Activated CD8-positive, alpha-beta memory T cell treated with anti-CD3 and anti-CD28 coated beads for 1 hour (primary cell): ENCODE results near the gene WASHC2C.
A peak's percentile ranks its signal among the peaks of the same experiment; 100 is the strongest.
"Not testable (repeated sequence)": the region's sequence is repeated elsewhere in the genome, so short reads cannot be mapped to it uniquely, and the experiment has no call there.

Experiments used
- DNase-seq, 2 donors: peaks; one replicate each; pipeline ENCODE4 v3.0.0-alpha.2; 2020; ENCODE audit warnings: low read depth in 1 of 2; ENCODE audit errors: extremely low read depth in 1 of 2

WASHC2C gene

GRCh38 chr10:45726703-45727420 lies at the start of gene WASHC2C:
WASHC2C (plus strand) TSS chr10:45727266; CDS start chr10:45727318, 52 bp downstream.
- peak; percentile 81 to 93 for DNase-seq

- not testable (repeated sequence) for DNase-seq
These were observed 48.6 kb upstream of the WASHC2C start for GRCh38 chr10:45678467-45678866.

- not testable (repeated sequence) for DNase-seq
These were observed 16.8 kb upstream of the WASHC2C start for GRCh38 chr10:45710200-45710796.

DNA sequence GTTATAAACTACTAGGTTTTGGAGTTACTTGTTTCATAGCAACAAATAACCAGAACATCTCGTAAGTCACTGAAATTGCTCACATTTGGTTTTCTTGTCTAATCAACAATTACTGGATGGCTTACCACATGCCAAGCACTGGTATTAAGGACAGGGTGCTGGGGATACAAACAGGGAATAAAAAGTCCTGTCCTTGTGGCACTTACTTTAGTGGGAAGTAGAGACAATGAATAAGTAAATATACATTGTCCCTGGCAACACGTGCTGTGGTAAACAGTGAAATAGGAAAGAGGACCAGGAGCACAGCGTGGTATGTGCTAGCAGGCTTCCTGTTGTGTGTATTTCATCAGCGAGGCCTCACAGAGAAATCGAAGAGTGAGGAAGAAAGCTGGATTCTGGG lies 15.8 kb upstream of the WASHC2C start:
- not testable (repeated sequence) for DNase-seq

GRCh38 chr10:45717053-45717452 lies 10.0 kb upstream of the WASHC2C start:
- not testable (repeated sequence) for DNase-seq

DNA sequence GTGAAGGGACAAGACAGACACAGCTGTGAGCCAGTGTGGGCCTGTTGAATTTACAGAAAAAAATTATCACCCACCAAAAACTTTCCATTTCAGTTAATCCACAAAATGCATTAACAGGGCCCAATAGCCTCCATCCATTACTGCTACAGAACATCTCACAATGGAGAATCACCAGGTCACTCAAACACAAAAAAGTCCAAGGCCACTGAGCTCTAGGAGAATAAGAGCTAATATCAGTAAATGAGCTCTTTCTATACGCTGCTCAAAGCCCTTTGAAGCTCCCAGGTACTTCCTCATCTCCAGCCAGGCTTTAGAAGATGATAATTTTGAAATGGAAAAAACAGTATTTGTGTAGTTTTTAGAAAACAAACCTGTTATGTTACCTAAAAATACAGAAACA lies 9.4 kb upstream of the WASHC2C start:
- not testable (repeated sequence) for DNase-seq

- not testable (repeated sequence) for DNase-seq
These were observed 5.6 kb upstream of the WASHC2C start for GRCh38 chr10:45721503-45721902.

DNA sequence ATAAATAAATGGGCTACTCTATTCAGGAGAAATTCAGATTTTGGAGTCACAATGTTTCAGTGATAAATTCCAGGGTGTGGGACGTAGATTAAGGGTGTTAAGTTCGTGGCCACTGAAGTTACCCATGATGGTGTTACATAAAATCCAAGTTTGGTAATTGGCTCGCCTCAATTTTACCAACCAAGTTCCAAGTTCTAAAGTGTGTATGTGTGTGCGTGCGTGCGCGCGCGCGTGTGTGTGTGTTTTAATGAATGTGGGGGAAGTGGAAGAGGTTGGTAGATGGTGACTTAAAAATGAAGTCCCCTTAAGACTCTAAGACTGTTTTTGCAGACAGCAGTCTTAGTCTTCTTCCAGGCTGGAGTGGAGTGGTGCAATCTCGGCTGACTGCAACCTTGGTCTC lies 3.2 kb upstream of the WASHC2C start:
- not testable (repeated sequence) for DNase-seq

- not testable (repeated sequence) for DNase-seq
These were observed 427 bp downstream of the WASHC2C start for GRCh38 chr10:45727421-45727965.

- not testable (repeated sequence) for DNase-seq
These were observed 7.4 kb downstream of the WASHC2C start for GRCh38 chr10:45734449-45734848.

DNA sequence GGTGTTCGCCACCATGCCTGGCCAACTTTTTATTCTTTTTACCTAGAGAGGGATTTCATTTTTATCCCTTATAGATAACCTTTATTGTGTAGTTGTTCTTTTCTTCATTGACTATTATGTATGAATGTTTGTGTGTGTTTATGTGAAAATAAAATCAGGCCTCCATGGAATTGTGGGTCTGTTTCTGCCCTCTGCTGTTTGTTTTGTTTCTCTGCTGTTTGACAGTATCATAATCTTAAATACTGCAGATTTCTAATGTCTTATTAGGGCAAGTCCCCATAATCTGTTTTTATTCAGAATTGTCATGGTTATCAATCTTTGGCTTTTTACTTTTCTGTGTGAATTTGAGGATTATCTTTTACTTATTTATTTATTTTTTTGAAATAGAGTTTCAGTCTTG lies 7.8 kb downstream of the WASHC2C start:
- DNase-seq, result not testable (repeated sequence)

DNA sequence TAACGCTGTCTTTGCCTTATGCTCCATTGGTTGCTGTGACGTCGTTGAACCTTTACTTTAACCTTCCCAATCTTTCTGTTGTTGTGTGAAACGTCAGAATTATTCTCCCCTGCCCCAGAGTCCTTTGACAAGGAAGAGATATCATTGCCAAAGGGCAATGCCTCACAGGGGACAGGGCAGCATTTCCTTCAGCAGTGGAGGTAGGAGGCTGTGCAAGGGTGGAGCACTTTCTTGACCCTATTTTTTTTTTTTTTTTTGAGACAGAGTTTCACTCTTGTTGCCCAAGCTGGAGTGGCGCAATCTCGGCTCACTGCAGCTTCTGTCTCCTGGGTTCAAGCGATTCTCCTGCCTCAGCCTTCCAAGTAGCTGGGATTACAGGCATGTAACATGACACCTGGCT lies 14.5 kb downstream of the WASHC2C start:
- not testable (repeated sequence) for DNase-seq

GRCh38 chr10:45742014-45742413 lies 14.9 kb downstream of the WASHC2C start:
- DNase-seq, result not testable (repeated sequence)

DNA sequence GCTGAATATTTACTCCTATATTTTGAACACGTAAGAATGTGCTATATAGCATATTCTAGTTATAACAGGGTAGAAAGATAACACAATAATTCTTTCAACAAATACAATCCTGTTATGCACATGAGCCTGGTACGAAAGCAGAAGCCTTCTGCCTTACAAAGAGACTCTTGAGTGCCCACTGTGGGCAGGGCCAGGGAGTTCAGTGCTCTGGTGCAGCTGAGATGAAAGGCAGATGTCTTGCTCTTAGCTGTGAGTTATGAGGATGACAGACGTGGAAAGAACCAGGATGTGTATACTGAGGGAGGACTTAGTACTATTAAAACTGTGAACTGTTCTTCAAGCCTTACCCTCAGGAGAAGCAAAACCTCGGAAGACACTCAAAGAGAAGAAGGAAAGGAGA lies 24.1 kb downstream of the WASHC2C start:
- not testable (repeated sequence) for DNase-seq

GRCh38 chr10:45752210-45752609 lies 25.1 kb downstream of the WASHC2C start:
- DNase-seq, result not testable (repeated sequence)

DNA sequence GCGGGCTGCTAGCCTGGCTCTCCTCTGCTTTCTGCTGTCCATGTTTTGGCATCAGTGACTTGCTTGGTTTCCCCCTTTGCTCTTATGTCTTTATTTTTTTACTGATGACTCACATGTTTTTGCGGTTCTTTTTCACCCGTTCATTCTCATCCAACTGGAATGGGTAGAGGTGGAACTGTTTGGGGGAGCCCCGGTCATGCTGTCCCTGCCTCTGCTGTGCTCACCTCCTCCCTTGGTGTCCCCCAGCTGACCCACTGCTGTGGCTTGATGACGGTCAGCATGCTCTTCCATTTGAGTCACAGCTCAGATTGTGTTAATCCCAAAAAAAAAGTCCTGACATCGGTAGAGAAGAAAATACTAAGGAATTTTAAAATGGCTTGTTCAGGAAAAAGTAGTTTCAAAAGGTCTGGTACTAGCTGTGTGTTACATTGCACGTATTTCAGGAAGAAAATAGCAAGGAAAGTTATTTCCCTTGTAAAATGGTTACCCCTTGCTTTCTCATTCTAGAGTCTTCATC lies 27.0 kb downstream of the WASHC2C start:
- DNase-seq, result not testable (repeated sequence)

- DNase-seq, result not testable (repeated sequence)
These were observed 28.0 kb downstream of the WASHC2C start for GRCh38 chr10:45755083-45755482.

DNA sequence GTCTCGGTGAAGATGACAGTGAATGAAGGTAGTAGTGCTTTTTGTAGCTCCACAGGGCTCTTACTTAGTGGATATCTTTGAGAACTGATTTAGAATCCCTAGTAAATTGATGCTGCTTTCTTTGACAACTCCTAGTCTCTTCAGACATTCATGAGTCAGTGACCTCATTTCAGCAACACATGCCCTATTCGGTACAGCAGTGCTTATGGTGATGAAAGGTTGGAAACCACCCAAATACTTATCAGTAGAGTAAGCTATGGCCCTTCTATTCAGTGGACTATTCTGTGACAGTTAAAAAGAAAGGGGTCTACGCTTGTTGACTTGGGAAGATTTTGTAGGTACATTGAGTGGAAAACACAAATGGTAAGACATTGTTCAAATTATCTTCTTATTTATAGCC lies 29.0 kb downstream of the WASHC2C start:
- not testable (repeated sequence) for DNase-seq

GRCh38 chr10:45757661-45758396 lies 30.8 kb downstream of the WASHC2C start:
- not testable (repeated sequence) for DNase-seq

- DNase-seq, result not testable (repeated sequence)
These were observed 34.6 kb downstream of the WASHC2C start for GRCh38 chr10:45761622-45762021.

DNA sequence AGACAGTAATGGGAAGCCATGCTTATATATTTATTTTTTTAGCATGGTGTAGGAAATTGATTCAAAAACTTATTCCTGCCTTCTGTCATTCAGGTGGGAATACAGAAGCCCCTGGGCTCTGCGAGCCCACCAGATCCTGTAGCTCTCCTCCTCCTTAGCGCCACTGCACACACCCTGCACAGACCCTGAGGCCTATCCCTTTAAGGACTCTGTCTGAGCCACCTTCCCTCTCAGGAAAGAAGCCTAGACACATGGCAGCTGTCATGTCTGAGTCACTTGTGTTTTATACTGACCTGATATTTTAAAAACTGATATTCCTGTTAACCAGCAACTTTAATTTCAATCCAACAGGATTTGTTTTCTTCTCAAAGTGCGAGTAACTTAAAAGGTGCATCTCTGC lies 36.0 kb downstream of the WASHC2C start:
- DNase-seq, result not testable (repeated sequence)
